Glutamatergic neuron (in vitro differentiated cells): ENCODE measurements around the gene CIDEA. TPM values are rescaled to one million over a fixed set of nuclear protein-coding genes. Genes with fewer than 3 reads are reported as not detected.
"Not testable (repeated sequence)": the region's sequence is repeated elsewhere in the genome, so short reads cannot be mapped to it uniquely, and the experiment has no call there.

ENCODE experiments used
- DNase-seq: peaks from one replicate; pipeline ENCODE4 v3.0.0; 2022
- H3K27ac Mint-ChIP-seq: one replicate; pipeline ENCODE4 v1.8.0; 2020; ENCODE audit warnings: mild to moderate bottlenecking, mixed read lengths, inconsistent platforms; ENCODE audit not compliant: unreplicated experiment
- H3K27me3 Mint-ChIP-seq: one replicate; pipeline ENCODE4 v1.8.0; 2020; ENCODE audit warnings: mild to moderate bottlenecking, moderate library complexity, mixed read lengths, inconsistent platforms; ENCODE audit not compliant: unreplicated experiment
- H3K36me3 Mint-ChIP-seq: one replicate; pipeline ENCODE4 v1.8.0; 2020; ENCODE audit warnings: mild to moderate bottlenecking, mixed read lengths, inconsistent platforms; ENCODE audit not compliant: unreplicated experiment
- H3K4me1 Mint-ChIP-seq: one replicate; pipeline ENCODE4 v1.8.0; 2020; ENCODE audit warnings: mild to moderate bottlenecking, low read depth, mixed read lengths, inconsistent platforms; ENCODE audit not compliant: unreplicated experiment
- H3K4me3 Mint-ChIP-seq: one replicate; pipeline ENCODE4 v1.8.0; 2020; ENCODE audit warnings: mild to moderate bottlenecking, mixed read lengths, inconsistent platforms; ENCODE audit not compliant: unreplicated experiment
- H3K9me3 Mint-ChIP-seq: one replicate; pipeline ENCODE4 v1.8.0; 2020; ENCODE audit warnings: mild to moderate bottlenecking, moderate library complexity, mixed read lengths, inconsistent platforms; ENCODE audit not compliant: unreplicated experiment
- total RNA-seq: library from RNA; stranded (reverse); fragmentation: NEBNext Ultra II Directional; extraction: Animal tissue kit (Norgen Biotek cat#: 25700); gene quantifications from one replicate; pipeline ENCODE4 v1.2.1, GENCODE V29; 2021; ENCODE audit not compliant: unreplicated experiment
- TF ChIP-seq, protein P1 (sequence below): fragments of 200-600 bp; sonication (generic); IDR thresholded peaks from one replicate; pipeline ENCODE4 v1.5.0; 2021; ENCODE audit not compliant: partially characterized antibody, unreplicated experiment

The CIDEA gene
- total RNA-seq, 1 donor from 2014 or later = not detected

- not testable (repeated sequence) for H3K27ac Mint-ChIP-seq, H3K36me3 Mint-ChIP-seq, DNase-seq, H3K4me1 Mint-ChIP-seq, H3K27me3 Mint-ChIP-seq, H3K4me3 Mint-ChIP-seq, H3K9me3 Mint-ChIP-seq
Observed at GRCh38 chr18:12228308-12228707, 25.9 kb upstream of the CIDEA start.

DNA sequence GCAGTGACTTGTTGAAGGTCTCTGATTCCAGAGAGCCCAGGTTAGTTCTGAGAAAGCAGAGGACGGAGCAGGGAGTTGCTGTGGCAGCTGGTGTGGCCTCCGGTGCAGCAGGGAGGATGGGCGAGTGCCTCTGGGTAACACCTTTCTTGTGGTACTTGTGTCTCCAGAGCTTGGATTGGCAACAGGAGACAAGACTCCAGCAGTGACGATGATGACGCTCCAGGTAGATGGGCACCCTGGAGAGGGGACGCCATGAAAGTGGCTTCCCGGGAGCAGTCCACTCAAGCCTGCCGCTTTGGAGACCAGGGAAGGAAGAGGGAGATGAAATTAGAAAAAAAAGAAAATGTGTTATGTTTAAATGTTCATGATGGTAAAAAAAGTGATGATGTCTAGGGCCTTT lies 23.6 kb upstream of the CIDEA start:
- H3K9me3 Mint-ChIP-seq, H3K36me3 Mint-ChIP-seq, H3K4me1 Mint-ChIP-seq, DNase-seq, H3K27me3 Mint-ChIP-seq, H3K4me3 Mint-ChIP-seq, H3K27ac Mint-ChIP-seq: not testable (repeated sequence)

- Mint-ChIP-seq H3K27me3 (peaks cover 8% of the 10 kb centered on the region), H3K36me3 (peaks cover 6% of the 10 kb centered on the region), H3K9me3 (peaks cover 9% of the 10 kb centered on the region), H3K4me1 (peaks cover 7% of the 10 kb centered on the region), H3K27ac (peak overlapping the region; percentile 62), H3K4me3 (no peak overlapping the region)
- TF ChIP-seq, protein P1, sequence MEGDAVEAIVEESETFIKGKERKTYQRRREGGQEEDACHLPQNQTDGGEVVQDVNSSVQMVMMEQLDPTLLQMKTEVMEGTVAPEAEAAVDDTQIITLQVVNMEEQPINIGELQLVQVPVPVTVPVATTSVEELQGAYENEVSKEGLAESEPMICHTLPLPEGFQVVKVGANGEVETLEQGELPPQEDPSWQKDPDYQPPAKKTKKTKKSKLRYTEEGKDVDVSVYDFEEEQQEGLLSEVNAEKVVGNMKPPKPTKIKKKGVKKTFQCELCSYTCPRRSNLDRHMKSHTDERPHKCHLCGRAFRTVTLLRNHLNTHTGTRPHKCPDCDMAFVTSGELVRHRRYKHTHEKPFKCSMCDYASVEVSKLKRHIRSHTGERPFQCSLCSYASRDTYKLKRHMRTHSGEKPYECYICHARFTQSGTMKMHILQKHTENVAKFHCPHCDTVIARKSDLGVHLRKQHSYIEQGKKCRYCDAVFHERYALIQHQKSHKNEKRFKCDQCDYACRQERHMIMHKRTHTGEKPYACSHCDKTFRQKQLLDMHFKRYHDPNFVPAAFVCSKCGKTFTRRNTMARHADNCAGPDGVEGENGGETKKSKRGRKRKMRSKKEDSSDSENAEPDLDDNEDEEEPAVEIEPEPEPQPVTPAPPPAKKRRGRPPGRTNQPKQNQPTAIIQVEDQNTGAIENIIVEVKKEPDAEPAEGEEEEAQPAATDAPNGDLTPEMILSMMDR = no peak
- no peak for DNase-seq
Observed at GRCh38 chr18:12231040-12231882, 22.9 kb upstream of the CIDEA start.

DNA sequence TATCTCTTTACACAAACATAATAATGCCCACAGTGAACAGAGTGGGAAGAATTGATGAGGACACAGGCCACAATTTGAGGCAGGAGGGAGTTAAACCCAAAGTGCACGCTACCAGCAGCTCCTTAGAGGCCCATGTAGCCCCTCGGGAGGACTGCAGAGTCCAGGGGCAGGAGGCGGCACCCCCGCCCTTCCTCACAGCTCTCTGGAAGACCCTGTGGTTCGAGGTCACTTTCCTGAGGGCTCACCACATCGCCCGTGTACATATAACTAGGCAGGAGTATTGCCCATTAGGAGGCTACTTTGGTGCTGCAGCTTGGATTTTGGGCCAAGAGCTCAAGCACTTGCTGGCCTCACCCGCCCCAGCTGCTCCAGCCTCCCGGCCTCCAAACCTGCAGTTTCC lies 22.2 kb upstream of the CIDEA start:
- peaks cover 9% of the 10 kb centered on the region for H3K9me3 Mint-ChIP-seq
- peaks cover 8% of the 10 kb centered on the region for H3K27me3 Mint-ChIP-seq
- DNase-seq = no peak
- peaks cover 13% of the 10 kb centered on the region for H3K4me1 Mint-ChIP-seq
- peaks cover 6% of the 10 kb centered on the region for H3K36me3 Mint-ChIP-seq
- H3K27ac Mint-ChIP-seq = peak overlapping the region; percentile 62
- TF ChIP-seq, protein P1 = no peak
- H3K4me3 Mint-ChIP-seq = no peak overlapping the region

- H3K27me3 Mint-ChIP-seq = peaks cover 8% of the 10 kb centered on the region
- peaks cover 9% of the 10 kb centered on the region for H3K9me3 Mint-ChIP-seq
- H3K4me3 Mint-ChIP-seq = no peak overlapping the region
- TF ChIP-seq, protein P1 = no peak
- H3K36me3 Mint-ChIP-seq = peaks cover 6% of the 10 kb centered on the region
- H3K4me1 Mint-ChIP-seq = peaks cover 16% of the 10 kb centered on the region
- DNase-seq = no peak
- peak overlapping the region; percentile 91 for H3K27ac Mint-ChIP-seq
Observed at GRCh38 chr18:12233378-12233777, 20.8 kb upstream of the CIDEA start.

- TF ChIP-seq, protein P1 = no peak
- Mint-ChIP-seq H3K4me3 (no peak overlapping the region), H3K4me1 (peaks cover 16% of the 10 kb centered on the region), H3K9me3 (peaks cover 11% of the 10 kb centered on the region), H3K27ac (no peak overlapping the region), H3K36me3 (peaks cover 6% of the 10 kb centered on the region), H3K27me3 (peaks cover 8% of the 10 kb centered on the region)
- no peak for DNase-seq
Observed at GRCh38 chr18:12234451-12235190, 19.5 kb upstream of the CIDEA start.
